Epidermal melanocyte (primary cell): ENCODE data around the gene SEMA7A.

Source experiments
- DNase-seq: peaks from one replicate; pipeline ENCODE4 v3.0.0; 2011; ENCODE audit warnings: low spot score; ENCODE audit not compliant: insufficient read length

The SEMA7A gene

GRCh38 chr15:74387141-74387541 lies 46.6 kb downstream of the SEMA7A start:
- DNase-seq, result no peak

GRCh38 chr15:74386496-74387140 lies 47.1 kb downstream of the SEMA7A start:
- no peak for DNase-seq

GRCh38 chr15:74385733-74386132 lies 48.0 kb downstream of the SEMA7A start:
- DNase-seq, result no peak

- no peak for DNase-seq
Measured at GRCh38 chr15:74384881-74385643, 48.7 kb downstream of the SEMA7A start.

GRCh38 chr15:74384566-74384880 lies 49.2 kb downstream of the SEMA7A start:
- DNase-seq, result no peak

GRCh38 chr15:74383695-74384565 lies 49.8 kb downstream of the SEMA7A start:
- no peak for DNase-seq

GRCh38 chr15:74383286-74383685 lies 50.5 kb downstream of the SEMA7A start:
- no peak for DNase-seq

- peak; percentile 97 for DNase-seq
Measured at GRCh38 chr15:74382004-74382816, 51.5 kb downstream of the SEMA7A start.

- no peak for DNase-seq
Measured at GRCh38 chr15:74381481-74381880, 52.3 kb downstream of the SEMA7A start.

- DNase-seq, result no peak
Measured at GRCh38 chr15:74381190-74381453, 52.6 kb downstream of the SEMA7A start.

GRCh38 chr15:74380361-74381189 lies 53.2 kb downstream of the SEMA7A start:
- DNase-seq, result no peak

- no peak for DNase-seq
Measured at GRCh38 chr15:74378848-74379247, 54.9 kb downstream of the SEMA7A start.

GRCh38 chr15:74377831-74378766 lies 55.7 kb downstream of the SEMA7A start:
- DNase-seq, result no peak

GRCh38 chr15:74376825-74377581 lies 56.8 kb downstream of the SEMA7A start:
- DNase-seq, result no peak

GRCh38 chr15:74376226-74376625 lies 57.5 kb downstream of the SEMA7A start:
- no peak for DNase-seq

GRCh38 chr15:74375303-74375693 lies 58.5 kb downstream of the SEMA7A start:
- DNase-seq, result peak; percentile 86

GRCh38 chr15:74374648-74375302 lies 59.0 kb downstream of the SEMA7A start:
- DNase-seq, result no peak
